Activated B cell treated with CpG ODN at 0.5 μM for 24 hours (primary cell): ENCODE measurements around the gene ST6GALNAC5. TPM values are rescaled to one million over a fixed set of nuclear protein-coding genes. Genes with fewer than 3 reads are reported as not detected.
"Not testable (repeated sequence)": the region's sequence is repeated elsewhere in the genome, so short reads cannot be mapped to it uniquely, and the experiment has no call there.

ENCODE experiments used
- ATAC-seq: fragments of 200-7000 bp; cut with Tn5 transposase; one replicate; pipeline ENCODE4 v1.10.0; 2021; ENCODE audit warnings: low read depth, mild to moderate bottlenecking, moderate library complexity
- CTCF ChIA-PET: fragments of 350-600 bp; sonication (Branson Sonifier 250); formaldehyde crosslinking; loops from one replicate; lab custom pipeline; 2021; ENCODE audit warnings: antibody characterized with exemption; lab: Charles Lee
- POLR2A ChIA-PET: fragments of 350-600 bp; sonication (Branson Sonifier 250); formaldehyde crosslinking; loops from one replicate; lab custom pipeline; 2021; ENCODE audit warnings: antibody characterized with exemption; lab: Charles Lee
- DNase-seq: peaks from one replicate; pipeline ENCODE4 v3.0.0; 2022
- H3K27ac Mint-ChIP-seq: one replicate; pipeline ENCODE4 v1.8.0; 2020; ENCODE audit warnings: mixed read lengths
- H3K27me3 Mint-ChIP-seq: one replicate; pipeline ENCODE4 v1.8.0; 2021; ENCODE audit warnings: mixed read lengths
- H3K36me3 Mint-ChIP-seq: one replicate; pipeline ENCODE4 v1.8.0; 2021; ENCODE audit warnings: low read depth, mixed read lengths
- H3K4me1 Mint-ChIP-seq: one replicate; pipeline ENCODE4 v1.8.0; 2021; ENCODE audit warnings: mixed read lengths
- H3K4me3 Mint-ChIP-seq: one replicate; pipeline ENCODE4 v1.8.0; 2020; ENCODE audit warnings: mild to moderate bottlenecking, mixed read lengths
- H3K9me3 Mint-ChIP-seq: one replicate; pipeline ENCODE4 v1.8.0; 2020; ENCODE audit warnings: mixed read lengths
- CTCF ChIP-seq: fragments of 200-600 bp; IDR thresholded peaks from one replicate; pipeline ENCODE4 v1.8.0; 2022; ENCODE audit warnings: antibody characterized with exemption, mild to moderate bottlenecking
- intact Hi-C: fragments of 100-400 bp; cut with micrococcal nuclease; formaldehyde crosslinking; loops from one replicate; pipeline ENCODE4 v1.15.1; 2024
- total RNA-seq: library from RNA; stranded (reverse); gene quantifications from 2 replicates; pipeline ENCODE4 v1.2.3, GENCODE V29; 2022

ST6GALNAC5 gene
- total RNA-seq, result not detected in 2 replicates

- peak within 1 kb of the TSS; percentile 38 for H3K4me3 Mint-ChIP-seq
- peaks cover 9% of the 10 kb centered on the region for H3K4me1 Mint-ChIP-seq
- intact Hi-C loops, result loop anchor here (10.0 kb wide), 1 partner anchor 713 kb away; no protein-coding TSS in a partner anchor
- DNase-seq (no peak), ATAC-seq (no peak)
- no peaks in the 10 kb centered on the region for H3K36me3 Mint-ChIP-seq
- no peaks in the 10 kb centered on the region for H3K9me3 Mint-ChIP-seq
- POLR2A ChIA-PET, result no interaction called here
- peaks cover 34% of the 10 kb centered on the region for H3K27me3 Mint-ChIP-seq
- TF ChIP-seq CTCF, result no peak
- CTCF ChIA-PET, result no interaction called here
- no peak within 1 kb of the TSS for H3K27ac Mint-ChIP-seq
Observed at GRCh38 chr1:76867342-76868130, at the start of gene ST6GALNAC5. ST6GALNAC5 (plus strand) TSS chr1:76867480.

GRCh38 chr1:76820028-76820427, 47.3 kb upstream of the ST6GALNAC5 start:
- Mint-ChIP-seq H3K36me3 (no peaks in the 10 kb centered on the region), H3K4me3 (no peak overlapping the region), H3K27me3 (no peaks in the 10 kb centered on the region), H3K4me1 (no peaks in the 10 kb centered on the region), H3K27ac (no peak overlapping the region), H3K9me3 (no peaks in the 10 kb centered on the region)
- ChIA-PET CTCF (no interaction called here), POLR2A (no interaction called here)
- no peak for TF ChIP-seq CTCF
- no peak for ATAC-seq
- intact Hi-C loops, result no loop called here
- DNase-seq, result no peak

GRCh38 chr1:76822961-76823360, 44.3 kb upstream of the ST6GALNAC5 start:
- H3K4me1 Mint-ChIP-seq, intact Hi-C loops, H3K27me3 Mint-ChIP-seq, H3K4me3 Mint-ChIP-seq, H3K9me3 Mint-ChIP-seq, POLR2A ChIA-PET, CTCF ChIA-PET, H3K27ac Mint-ChIP-seq, ATAC-seq, DNase-seq, H3K36me3 Mint-ChIP-seq: not testable (repeated sequence)

- H3K27ac Mint-ChIP-seq, result no peak overlapping the region
- intact Hi-C loops, result no loop called here
- POLR2A ChIA-PET, result no interaction called here
- no peaks in the 10 kb centered on the region for H3K27me3 Mint-ChIP-seq
- H3K36me3 Mint-ChIP-seq, result no peaks in the 10 kb centered on the region
- no peaks in the 10 kb centered on the region for H3K9me3 Mint-ChIP-seq
- no peak for ATAC-seq
- no peaks in the 10 kb centered on the region for H3K4me1 Mint-ChIP-seq
- no peak for DNase-seq
- no peak for TF ChIP-seq CTCF
- CTCF ChIA-PET, result no interaction called here
- no peak overlapping the region for H3K4me3 Mint-ChIP-seq
Observed at GRCh38 chr1:76824106-76824505, 43.2 kb upstream of the ST6GALNAC5 start.

- Mint-ChIP-seq H3K4me1 (peaks cover 4% of the 10 kb centered on the region), H3K36me3 (no peaks in the 10 kb centered on the region), H3K27ac (no peak overlapping the region), H3K9me3 (no peaks in the 10 kb centered on the region), H3K4me3 (no peak overlapping the region), H3K27me3 (no peaks in the 10 kb centered on the region)
- intact Hi-C loops, result no loop called here
- no peak for DNase-seq
- ATAC-seq, result no peak
- no peak for TF ChIP-seq CTCF
- ChIA-PET CTCF (no interaction called here), POLR2A (no interaction called here)
Observed at GRCh38 chr1:76826072-76826845, 41.0 kb upstream of the ST6GALNAC5 start.
